Stimulated activated CD8-positive, alpha-beta memory T cell treated with anti-CD3 and anti-CD28 coated beads, Interleukin-2, amount 100 ng/mL, for 1 hour (primary cell): Measurements from ENCODE around the gene HMGA1.
"Not testable (repeated sequence)": the region's sequence is repeated elsewhere in the genome, so short reads cannot be mapped to it uniquely, and the experiment has no call there.

Experiments
- DNase-seq, 2 donors: peaks; one replicate each; pipeline ENCODE4 v3.0.0-alpha.2; 2020; ENCODE audit warnings: low read depth in 2 of 2

The HMGA1 gene

DNA sequence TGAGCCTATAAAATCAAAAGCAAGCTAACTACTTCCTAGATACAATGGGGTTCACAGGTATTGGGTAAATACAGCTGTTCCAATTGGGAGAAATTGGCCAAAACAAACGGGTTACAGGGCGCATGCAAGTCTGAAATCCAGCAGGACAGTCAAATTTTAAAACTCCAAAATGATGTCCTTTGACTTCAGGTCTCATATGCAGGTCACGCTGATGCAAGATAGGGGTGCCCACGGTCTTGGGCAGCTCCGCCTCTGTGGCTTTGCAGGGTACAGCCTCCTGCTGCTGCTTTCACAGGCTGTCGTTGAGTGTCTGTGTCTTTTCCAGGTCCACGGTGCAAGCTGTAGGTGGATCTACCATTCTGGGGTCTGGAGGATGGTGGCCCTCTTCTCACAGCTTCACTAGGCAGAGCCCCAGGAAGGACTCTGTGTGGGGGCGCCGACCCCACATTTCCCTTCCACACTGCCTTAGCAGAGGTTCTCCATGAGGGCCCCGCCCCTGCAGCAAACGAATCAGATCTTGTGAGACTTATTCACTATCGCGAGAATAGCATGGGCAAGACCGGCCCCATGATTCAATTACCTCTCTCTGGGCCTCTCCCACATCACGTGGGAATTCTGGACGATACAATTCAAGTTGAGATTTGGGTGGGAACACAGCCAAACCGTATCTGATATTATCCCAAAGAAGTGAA is 24.0 kb downstream of the HMGA1 start:
- DNase-seq: no peak

DNA sequence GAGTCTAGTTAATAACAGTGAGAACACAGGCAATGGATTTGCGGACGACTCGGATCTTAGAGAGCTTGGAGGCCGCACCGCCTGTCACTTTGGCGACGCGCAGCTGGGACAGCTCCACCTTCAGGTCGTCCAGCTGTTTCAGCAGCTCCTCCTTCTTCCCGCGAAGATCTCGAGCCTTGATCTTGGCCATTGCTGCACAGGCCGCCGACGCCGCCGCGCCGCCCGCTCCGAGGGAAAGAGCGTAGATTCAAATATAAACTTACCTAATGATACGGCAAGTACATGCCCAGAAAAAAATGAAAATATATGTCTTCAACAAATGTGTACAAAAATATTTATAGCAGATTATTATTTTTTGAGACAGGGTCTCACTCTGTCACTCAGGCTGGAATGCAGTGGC is 26.8 kb downstream of the HMGA1 start:
- not testable (repeated sequence) for DNase-seq

DNA sequence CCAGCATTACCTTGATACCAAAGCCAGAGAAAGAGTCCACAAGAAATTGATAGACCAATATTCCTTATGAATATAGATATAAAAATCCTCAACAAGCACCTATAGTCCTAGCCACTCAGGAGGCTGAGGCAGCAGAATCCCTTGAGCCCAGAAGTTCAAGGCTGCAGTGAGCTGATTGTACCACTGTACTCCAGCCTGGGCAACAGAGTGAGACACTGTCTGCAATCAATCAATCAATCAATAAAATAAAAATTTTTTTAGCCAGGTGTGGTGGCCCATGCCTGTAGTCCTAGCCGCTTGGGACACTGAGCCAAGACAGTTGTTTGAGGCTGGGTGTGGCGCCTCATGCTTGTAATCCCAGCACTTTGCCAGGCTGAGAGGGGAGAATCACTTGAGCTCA is 31.1 kb downstream of the HMGA1 start:
- no peak for DNase-seq

DNA sequence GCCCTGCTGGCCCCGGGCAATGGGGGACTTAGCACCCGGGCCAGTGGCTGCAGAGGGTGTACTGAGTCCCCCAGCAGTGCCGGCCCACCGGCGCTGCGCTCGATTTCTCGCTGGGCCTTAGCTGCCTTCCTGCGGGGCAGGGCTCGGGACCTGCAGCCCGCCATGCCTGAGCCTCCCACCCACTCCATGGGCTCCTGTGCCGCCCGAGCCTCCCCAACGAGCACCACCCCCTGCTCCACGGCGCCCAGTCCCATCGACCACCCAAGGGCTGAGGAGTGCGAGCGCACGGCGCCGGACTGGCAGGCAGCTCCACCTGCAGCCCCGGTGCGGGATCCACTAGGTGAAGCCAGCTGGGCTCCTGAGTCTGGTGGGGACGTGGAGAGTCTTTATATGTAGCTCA is 32.5 kb downstream of the HMGA1 start:
- not testable (repeated sequence) for DNase-seq

DNA sequence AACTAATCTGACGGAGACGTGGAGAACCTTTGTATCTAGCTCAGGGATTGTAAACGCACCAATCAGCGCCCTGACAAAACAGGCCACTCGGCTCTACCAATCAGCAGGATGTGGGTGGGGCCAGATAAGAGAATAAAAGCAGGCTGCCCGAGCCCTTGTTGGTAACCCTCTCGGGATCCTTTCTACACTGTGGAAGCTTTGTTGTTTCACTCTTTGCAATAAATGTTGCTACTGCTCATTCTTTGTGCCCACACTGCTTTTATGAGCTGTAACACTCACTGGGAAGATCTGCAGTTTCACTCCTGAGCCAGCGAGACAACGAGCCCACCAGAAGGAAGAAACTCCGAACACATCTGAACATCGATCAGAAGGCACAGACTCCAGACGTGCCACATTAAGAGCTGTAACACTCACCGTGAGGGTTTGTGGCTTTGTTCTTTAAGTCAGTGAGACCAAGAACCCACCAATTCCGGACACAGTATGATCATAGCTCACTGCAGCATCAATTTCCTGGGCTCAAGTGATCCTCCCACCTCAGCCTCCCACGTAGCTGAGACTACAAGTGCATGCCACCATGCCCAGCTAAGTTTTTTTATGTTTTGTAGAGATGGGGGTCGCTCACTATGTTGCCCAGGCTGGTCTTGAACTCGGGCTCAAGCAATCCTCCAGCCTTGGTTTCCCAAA is 33.1 kb downstream of the HMGA1 start:
- DNase-seq: not testable (repeated sequence)

DNA sequence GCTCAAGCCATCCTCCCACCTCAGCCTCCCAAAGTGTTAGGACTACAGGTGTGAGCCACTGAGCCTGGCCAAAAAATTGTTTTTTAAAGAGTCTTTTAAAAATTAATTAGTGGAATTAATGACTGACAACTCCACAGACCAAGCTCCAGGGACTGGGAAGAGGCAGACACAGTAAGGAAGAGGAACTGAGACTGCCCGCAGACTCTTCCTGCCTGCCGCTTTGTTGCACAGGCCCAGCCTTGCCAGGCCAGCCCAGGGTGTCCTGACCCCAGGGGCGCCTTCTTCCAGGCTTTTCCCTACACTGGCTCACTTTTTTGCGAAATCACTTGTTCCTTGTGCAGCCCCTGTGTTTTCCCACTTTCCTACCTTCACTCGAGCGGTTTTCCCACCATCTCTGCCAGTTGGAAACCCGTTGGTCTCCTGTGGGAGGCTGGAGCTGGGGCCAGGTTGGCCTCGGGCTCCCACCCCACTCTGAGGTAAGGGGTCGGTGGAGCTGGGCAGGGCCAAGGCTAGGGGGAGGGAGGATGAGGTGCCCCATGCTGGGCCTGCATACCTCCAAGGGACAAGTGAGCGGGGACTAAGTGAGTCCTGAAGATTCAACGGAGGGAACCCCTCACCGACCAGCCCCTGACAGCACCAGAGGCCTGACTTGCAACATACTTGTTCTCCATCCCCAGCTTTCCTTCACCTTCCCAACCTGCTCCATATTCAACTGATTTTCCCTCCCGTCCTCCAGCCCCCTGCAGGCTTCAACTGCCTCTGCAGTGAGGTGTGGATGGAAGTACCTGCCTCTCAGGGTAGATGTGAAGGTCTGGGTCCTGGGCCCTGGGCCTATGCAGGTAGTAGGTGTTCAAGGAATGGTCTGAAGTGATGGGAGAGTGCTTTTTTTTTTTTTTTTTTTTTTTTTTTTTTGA is 35.6 kb downstream of the HMGA1 start:
- DNase-seq: no peak

DNA sequence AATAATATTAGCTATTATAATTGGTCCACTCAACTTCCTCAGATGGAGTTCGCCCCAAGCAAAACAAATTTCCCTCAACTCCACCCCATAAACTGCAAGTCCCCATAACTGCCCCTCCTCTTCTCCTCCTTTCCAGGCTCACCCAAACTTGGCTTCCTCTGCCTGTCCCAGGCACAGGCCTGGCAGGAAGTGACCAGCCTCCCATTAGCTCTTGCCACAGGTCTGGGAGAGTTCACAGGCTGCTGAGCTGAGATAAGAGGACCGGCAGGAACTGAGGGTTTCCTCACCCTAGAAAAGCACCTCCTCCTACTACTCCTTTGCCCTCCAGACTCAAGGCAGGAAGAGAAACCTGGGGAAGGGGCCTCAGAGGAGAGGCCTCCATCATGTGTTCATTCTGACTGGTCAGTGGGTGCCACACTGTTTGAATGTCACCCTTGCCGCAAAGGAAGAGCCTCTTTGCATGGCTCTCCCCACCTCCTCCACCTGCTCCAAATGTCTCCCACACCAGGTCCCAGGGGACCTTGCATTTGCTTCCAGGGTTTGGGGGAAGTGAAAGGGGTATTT is 36.7 kb downstream of the HMGA1 start:
- DNase-seq: no peak

DNA sequence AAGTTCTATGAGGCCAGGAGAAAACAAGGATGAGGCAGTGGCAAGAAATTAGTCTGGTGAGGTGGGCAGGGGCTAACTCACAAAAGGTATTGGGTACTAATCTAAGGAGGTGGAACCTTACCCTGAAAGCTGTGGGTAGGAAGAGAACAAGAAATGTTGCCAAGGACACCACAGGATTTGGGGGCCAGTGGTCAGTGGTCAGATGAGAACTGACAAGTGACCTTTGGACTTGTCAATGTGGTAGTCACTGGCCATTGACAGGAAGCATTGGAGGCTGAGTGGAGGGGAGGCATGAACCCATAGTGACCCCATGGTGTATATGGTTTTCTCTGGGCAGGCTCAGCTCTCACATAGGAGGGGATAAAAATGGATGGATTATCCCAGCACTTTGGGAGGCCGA is 37.5 kb downstream of the HMGA1 start:
- DNase-seq: no peak

DNA sequence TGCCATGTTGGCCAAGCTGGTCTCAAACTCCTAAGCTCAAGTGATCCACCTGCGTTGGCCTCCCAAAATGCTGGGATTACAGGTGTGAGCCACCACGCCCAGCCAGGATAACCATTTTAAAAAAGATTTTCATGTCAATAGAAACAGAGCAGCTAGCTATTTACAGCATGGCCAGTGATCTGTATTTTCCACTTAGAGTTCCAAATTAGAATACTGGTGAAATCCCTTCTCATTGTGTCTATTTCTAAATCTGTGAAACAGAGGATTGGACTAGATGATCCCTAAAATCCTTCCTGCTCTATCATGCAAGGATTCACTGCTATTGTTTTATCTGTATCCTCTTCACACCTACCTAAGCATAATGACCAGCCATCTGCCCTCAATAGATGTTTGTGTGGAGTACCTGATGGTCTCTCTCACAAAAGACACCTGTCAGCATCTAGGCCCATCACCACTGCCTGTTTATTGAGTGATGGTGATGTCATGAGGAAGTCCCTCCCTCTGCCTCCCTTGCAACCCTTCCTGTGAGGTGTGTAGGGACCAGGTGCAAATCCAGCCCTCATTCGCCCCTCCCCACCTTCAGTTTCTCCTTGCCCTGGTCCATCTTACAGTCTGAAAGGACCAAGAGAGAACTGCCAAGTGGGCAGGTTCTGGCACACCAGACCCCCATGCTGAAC is 38.6 kb downstream of the HMGA1 start:
- no peak for DNase-seq

DNA sequence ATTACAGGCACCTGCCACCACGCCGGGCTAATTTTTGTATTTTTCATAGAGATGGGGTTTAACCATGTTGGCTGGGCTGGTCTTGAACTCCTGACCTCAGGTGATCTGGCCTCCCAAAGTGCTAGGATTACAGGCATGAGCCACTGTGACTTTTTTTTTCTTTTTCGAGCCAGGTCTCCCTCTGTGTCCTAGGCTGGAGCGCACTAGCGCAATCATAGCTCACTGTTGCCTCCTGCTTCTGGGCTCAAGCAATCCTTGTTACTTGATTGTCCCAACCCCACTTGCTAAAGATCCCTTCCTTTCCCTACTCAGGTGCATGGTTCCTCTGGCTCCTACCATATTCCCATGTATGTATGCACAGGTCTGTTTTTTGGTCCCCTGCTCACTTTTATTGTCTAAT is 39.5 kb downstream of the HMGA1 start:
- no peak for DNase-seq

DNA sequence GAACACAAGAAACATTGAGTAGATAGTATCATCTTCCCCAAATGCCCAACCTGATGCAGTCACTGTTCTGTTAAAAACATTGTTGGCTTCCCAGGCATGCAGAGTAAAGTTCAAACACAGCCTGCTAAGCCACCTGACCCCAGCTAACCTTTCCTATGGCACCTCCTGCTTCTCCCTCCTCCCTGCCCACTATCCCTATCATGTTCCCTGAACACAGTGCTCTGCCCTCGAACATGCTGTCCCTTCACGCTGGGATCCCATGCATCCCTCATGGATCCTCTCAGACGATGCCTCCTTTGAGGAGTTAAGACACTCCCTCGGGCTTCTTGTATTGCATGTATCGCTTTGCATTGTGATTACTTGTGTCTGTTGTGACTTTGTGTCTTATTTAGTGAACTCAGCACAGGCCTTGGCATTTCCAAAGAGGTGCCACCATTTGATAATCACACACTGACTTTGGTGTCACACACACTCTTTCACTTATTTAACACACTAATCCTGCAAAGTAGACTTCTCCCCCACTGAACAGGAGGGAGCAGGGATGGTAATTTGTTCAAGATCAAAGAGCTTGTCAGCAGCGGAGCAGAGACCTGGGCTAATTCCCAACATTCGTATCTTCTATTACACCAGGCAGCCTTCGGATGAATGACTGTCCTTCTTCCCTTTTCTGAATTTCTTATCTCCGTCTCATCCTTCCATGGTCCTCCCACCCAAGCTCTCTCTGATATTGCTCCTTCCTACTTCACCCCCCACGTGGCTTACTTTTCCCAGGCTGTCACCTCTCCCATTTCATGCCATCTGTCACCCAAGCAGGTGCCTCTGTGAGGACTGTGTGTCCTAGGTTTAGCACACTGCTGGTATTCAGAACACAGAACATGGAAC is 40.4 kb downstream of the HMGA1 start:
- DNase-seq: no peak

DNA sequence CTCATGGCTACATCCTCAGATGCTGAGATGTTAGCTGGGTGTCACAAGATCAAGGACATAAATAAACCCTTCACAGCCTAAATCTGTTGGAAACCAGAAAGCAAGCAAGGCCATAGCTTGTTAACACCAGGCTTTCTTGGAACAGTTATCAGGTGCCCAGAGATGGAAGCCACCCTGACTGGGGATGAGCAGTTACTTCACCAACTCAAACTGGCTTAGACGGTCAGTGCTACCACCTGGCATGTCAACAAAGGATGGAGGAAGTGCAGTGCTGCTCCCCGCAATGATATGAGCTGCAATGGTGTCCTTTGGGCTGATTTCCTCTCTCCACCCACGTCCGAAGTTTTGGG is 41.1 kb downstream of the HMGA1 start:
- no peak for DNase-seq

DNA sequence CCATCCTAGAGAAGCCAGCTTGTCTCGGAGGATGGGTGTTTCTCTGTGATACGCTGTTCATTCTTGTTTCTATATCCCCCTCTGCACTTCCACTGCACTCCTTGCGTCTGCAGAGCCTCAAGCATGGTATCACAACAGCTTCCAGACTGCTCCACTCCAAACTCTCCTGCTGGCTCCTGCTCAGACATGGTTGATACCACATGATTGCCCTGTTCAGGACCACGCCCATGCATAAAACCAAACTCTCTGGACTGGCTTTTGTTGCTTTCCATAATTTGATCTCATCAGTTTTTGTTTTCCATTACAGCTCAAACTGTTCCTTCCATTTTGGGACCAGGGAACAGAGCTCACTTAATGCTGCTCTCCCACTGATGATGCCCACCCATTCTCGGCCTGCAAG is 42.2 kb downstream of the HMGA1 start:
- no peak for DNase-seq

DNA sequence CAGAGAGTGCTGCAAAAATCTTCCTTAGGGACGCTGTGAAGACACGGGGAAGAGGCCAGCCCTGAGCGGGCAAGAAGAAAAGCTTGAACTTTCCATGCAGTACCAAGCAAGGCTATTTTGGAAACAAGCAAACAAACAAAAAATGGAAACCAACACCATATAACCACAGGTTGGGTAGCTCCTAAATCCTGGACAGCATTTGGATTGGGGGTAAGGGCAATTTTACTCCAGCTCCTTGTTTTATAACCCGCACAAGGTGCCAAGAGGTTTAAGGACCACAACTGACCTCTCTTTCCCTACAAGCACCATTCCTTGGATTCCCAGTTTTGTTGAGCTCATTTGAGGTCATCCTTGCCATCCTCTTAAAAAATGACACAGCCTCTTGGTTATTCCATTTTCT is 43.5 kb downstream of the HMGA1 start:
- no peak for DNase-seq

DNA sequence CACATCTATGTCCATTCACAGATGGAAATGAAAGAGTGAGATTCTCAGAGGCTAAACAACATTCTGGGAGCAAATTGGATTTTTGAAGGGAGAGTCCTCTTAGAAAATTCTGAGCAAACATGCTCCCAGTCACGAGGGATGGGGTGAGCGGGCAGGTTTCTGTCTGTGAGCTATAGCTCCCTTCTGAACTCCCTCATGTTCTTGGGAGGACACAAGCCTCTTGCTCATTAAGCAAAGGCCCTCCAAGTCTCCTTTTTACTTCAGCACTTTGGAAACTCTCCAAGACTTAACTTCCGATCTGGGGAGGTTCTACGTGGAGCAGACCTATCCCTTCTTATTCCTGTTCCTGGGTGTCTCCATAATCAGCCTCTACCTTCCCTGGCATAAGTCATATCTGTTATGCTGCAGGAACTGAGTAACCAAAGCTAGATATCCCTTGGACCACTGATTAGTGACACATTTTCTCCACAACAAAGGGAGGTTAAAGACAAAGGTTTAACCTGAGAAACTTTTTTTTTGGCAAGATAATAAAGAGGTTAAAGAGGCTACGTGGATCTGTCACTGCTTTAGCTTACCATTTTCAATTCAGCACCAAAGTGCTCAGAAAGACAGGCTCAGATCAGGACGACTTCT is 45.1 kb downstream of the HMGA1 start:
- no peak for DNase-seq

DNA sequence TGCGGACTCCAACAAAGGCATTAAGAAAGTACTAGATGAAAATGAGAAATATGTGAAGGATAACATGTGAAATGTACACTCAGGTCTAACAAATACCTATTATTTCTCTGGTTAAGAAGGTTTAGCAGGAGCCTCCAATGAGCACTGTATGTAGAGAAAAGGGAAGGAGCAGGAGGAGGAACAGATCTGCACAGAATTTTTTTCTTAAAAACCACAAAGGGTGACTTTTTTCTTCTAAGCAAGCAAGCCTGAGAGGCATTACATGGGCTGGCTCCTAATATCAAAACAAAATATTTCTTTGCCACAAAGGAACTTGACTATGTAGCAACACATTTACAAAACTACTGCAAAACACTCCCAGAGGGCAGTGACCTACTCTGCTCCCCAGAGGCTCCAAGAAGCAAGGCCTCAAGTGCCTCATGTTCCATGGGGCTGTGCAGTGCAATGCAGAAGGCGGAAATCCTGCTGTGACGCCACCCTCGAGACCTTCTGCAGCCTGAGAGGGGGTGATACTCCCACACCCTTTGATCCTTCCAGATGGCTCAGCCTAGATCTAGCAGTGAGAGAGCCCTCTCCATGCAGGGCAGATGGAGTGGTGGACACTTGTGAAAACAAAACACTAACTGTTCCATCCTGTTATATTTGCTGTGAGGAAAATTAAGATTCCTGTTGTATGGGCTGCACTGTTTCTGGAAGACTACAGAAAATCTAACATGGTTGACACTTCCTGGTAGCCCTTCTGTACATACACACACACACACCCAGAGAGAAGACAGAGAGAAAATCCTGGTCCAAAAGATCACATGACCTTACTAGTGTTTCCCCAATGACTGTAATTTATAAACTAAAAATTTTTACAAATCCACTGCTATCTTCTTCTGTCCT is 48.1 kb downstream of the HMGA1 start:
- DNase-seq: no peak

DNA sequence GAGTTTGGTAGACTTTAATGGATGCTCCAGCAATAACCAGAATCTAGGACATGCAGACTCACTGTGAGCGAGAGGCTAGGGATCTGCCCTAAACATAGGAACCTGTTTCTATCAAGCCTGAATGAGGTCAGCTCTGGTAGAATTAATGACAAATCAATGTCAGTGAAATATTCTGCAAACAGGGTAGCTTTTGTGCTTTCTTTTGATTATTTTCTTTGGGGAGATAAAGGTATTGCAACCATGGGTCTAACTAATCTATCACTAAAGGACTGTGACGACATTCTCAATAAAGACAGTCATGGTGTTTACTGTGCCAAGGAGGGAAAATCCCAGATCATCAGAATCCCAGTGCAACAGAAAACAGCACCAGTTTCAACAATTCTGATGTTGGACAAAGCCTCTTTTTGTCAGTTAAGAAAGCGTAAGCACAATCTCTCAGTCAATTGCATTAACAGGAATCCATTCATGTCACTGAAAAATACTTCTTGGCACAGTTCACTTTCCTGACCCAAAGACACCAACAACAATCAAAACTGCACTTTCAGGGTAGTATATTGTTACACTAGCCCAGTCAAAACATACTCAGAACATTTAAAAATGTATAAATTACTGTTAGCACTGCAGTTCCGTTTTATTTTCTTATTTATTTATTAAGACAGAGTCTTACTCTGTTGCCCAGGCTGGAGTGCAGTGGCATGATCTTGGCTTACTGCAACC is 48.9 kb downstream of the HMGA1 start:
- no peak for DNase-seq

DNA sequence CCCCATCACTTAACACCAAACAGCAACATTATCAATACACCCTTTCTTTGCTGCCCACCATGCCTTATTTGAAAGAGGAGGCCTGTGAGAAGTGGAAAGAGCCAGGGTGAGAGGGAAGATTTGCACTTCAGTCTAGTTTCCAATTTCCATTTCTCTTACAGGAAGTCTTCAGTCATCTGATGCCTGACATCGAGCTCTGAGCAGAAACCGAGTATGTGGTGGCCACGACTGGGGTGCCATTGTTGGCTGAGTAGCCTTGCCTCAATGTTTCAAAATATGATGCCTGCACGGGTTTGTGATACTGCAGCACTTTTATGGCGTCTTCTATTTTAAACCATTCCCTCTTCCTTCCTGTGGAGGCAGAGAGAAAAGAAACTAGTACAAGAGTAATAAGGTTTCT is 51.9 kb downstream of the HMGA1 start:
- no peak for DNase-seq

DNA sequence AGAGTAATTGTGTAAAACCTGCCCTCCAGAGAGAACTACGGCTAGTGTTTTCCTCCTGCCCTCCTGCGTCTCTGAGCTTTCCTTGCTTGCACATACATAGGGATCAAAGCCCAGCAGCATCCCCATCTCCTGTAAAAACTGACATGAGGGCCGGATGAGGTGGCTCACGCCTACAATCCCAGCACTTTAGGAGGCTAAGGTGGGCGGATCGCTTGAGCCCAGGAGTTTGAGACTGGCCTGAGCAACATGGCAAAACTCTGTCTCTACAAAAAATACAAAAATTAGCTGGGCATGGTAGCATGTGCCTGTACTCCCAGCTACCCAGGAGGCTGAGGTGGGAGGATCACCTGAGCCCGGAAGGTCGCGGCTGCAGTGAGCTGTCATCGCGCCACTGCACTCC is 52.5 kb downstream of the HMGA1 start:
- no peak for DNase-seq
